ENCODE measurements around the gene TSPOAP1. TPM values are rescaled to one million over a fixed set of nuclear protein-coding genes. Genes with fewer than 3 reads are reported as not detected.

Gene TSPOAP1
- total RNA-seq, 1 experiment from 2014 or later, result 10.9 TPM

DNA sequence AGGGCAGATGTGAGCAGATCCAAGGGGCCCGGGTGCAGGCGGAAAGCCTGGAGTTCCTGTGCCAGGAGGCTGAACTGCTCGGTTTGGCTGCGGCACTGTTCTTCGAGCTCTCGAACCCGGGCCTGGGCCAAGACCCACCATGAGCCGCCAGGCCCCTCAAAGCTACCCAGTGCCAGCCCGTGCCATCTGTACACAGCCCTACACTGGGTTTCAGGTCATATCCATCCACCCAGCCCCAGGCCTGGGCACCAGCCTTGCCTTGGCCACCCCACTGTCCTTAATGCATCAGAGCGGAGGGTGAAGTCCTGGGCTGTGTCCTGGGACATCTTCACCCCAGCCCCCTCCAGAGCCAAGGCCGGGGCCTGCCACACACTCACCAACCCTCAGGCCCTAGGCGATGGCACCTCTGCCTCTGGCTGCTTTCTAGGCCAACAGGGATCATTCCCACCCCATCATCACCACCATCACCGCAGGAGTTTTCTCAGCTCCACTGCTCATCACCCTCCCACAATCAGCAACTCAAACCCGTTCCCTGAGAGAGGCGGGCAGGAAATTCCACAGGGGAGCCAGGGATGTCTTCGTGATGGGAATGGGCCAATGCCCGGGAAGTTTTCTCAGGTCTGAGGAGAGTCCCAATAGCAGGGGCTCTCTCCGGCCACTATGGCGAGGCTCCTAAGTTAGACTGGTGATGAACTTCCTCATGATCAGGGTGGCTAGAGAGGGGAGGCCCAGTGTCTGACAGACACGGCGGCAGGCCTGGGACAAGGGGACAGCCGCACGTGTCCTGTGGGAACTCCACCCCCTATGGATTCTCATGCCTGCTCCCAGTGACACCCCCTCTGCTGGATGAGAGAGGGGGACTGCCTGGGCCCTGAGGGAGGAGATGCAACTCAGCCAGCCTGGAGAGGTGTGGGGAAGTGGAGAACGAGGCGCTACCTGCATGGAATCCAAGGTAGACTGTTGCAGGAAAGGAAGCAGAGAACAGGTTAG is 9.1 kb downstream of the TSPOAP1 start:
- peaks cover 39% of the 10 kb centered on the region for H3K27me3 Mint-ChIP-seq (ENCODE audit: low read depth)
- H3K9me3 Mint-ChIP-seq, result no peaks in the 10 kb centered on the region
- H3K36me3 Mint-ChIP-seq, result 0 out of 2 replicates have a peak, but pooled peaks cover 3% of the 10 kb centered on the region
- CTCF ChIA-PET, result interaction anchor here (0.8 to 8.3 kb wide), 4 partner anchors 13 to 98 kb away, joined by 3 to 97 read pairs (median 39); partner anchors contain the start of gene RNF43
- TF ChIP-seq GABPB1 (CRISPR knock-in tag; IDR thresholded peaks at IDR 0.05) (no peak), FOXP4 (CRISPR knock-in tag; IDR thresholded peaks at IDR 0.05) (no peak), TP53 (CRISPR knock-in tag; IDR thresholded peaks at IDR 0.05) (no peak), ZNF532 (CRISPR knock-in tag; IDR thresholded peaks at IDR 0.05; ENCODE audit: borderline replicate concordance) (no peak), MYBL2 (CRISPR knock-in tag; IDR thresholded peaks at IDR 0.05) (no peak), TEAD4 (CRISPR knock-in tag; IDR thresholded peaks at IDR 0.05) (no peak)
- no peak overlapping the region for H3K4me3 Mint-ChIP-seq
- peaks cover 9% of the 10 kb centered on the region for H3K4me1 Mint-ChIP-seq
- ATAC-seq (no peak), DNase-seq (ENCODE audit: low spot score) (peak; percentile 6)
- H3K27ac Mint-ChIP-seq, result no peak overlapping the region
- POLR2A ChIA-PET, result interaction anchor here (0.5 kb wide), 1 partner anchor 65 kb away, joined by 3 read pairs; no protein-coding TSS in a partner anchor

GRCh38 chr17:58318627-58319172 is 9.9 kb downstream of the TSPOAP1 start:
- peaks cover 5% of the 10 kb centered on the region for H3K4me1 Mint-ChIP-seq
- TF ChIP-seq E2F4 (CRISPR knock-in tag; IDR thresholded peaks at IDR 0.05; ENCODE audit: borderline replicate concordance, low read depth) (no peak), ZNF138 (CRISPR knock-in tag; conservative IDR thresholded peaks at IDR 0.05) (no peak), USF2 (CRISPR knock-in tag; IDR thresholded peaks at IDR 0.05) (no peak), CDX4 (CRISPR knock-in tag; IDR thresholded peaks at IDR 0.05; ENCODE audit: borderline replicate concordance) (no peak), NFYB (CRISPR knock-in tag; conservative IDR thresholded peaks at IDR 0.05; ENCODE audit: low read depth) (no peak), PRRX2 (CRISPR knock-in tag; IDR thresholded peaks at IDR 0.05) (no peak), ZBTB21 (CRISPR knock-in tag; IDR thresholded peaks at IDR 0.05; ENCODE audit: borderline replicate concordance) (no peak), HMGA2 (CRISPR knock-in tag; IDR thresholded peaks at IDR 0.05) (no peak)
- TF ChIP-seq, protein P1, sequence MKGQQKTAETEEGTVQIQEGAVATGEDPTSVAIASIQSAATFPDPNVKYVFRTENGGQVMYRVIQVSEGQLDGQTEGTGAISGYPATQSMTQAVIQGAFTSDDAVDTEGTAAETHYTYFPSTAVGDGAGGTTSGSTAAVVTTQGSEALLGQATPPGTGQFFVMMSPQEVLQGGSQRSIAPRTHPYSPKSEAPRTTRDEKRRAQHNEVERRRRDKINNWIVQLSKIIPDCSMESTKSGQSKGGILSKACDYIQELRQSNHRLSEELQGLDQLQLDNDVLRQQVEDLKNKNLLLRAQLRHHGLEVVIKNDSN (CRISPR knock-in tag; IDR thresholded peaks at IDR 0.05), result no peak
- H3K9me3 Mint-ChIP-seq, result no peaks in the 10 kb centered on the region
- DNase-seq (ENCODE audit: low spot score), result no peak
- ATAC-seq, result no peak
- H3K4me3 Mint-ChIP-seq, result no peak overlapping the region
- ChIA-PET CTCF (interaction anchor here (0.8 to 8.3 kb wide), 6 partner anchors 13 to 99 kb away, joined by 3 to 97 read pairs (median 29); partner anchors contain the start of genes RNF43 and SUPT4H1), POLR2A (interaction anchor here (2.0 kb wide), 1 partner anchor 26 kb away, joined by 7 read pairs; no protein-coding TSS in a partner anchor)
- H3K27ac Mint-ChIP-seq, result no peak overlapping the region
- 0 out of 2 replicates have a peak, but pooled peaks cover 3% of the 10 kb centered on the region for H3K36me3 Mint-ChIP-seq
- H3K27me3 Mint-ChIP-seq (ENCODE audit: low read depth), result peaks cover 35% of the 10 kb centered on the region

Measured in WTC11 (cell line).